ENCODE results near the gene SMDT1. TPM values are rescaled to one million over a fixed set of nuclear protein-coding genes. Genes with fewer than 3 reads are reported as not detected.
"Not testable (repeated sequence)": the region's sequence is repeated elsewhere in the genome, so short reads cannot be mapped to it uniquely, and the experiment has no call there.

SMDT1 gene
- total RNA-seq, 1 experiment from 2014 or later, result 31.8 TPM

- not testable (repeated sequence) for H3K9me3 ChIP-seq, H3K4me3 ChIP-seq, H3K36me3 ChIP-seq, H3K27me3 ChIP-seq, DNase-seq
Observed at GRCh38 chr22:42128007-42128406, 48.5 kb downstream of the SMDT1 start.

GRCh38 chr22:42128776-42129694, 49.5 kb downstream of the SMDT1 start:
- H3K9me3 ChIP-seq, H3K36me3 ChIP-seq, DNase-seq, H3K4me3 ChIP-seq, H3K27me3 ChIP-seq: not testable (repeated sequence)

- not testable (repeated sequence) for H3K4me3 ChIP-seq
Observed at GRCh38 chr22:42130182-42130581, 50.7 kb downstream of the SMDT1 start.

GRCh38 chr22:42130639-42131431, 51.3 kb downstream of the SMDT1 start, which contains the start of gene CYP2D6:
Gene CYP2D6 (minus strand): TSS chr22:42130810. CDS start chr22:42130791, 19 bp downstream.
- H3K9me3 ChIP-seq, H3K4me3 ChIP-seq, H3K27me3 ChIP-seq, H3K36me3 ChIP-seq, DNase-seq: not testable (repeated sequence)

More at GRCh38 chr22:42130182-42130581, 50.7 kb downstream of the SMDT1 start:
- not testable (repeated sequence) for DNase-seq, H3K36me3 ChIP-seq, H3K9me3 ChIP-seq, H3K27me3 ChIP-seq

GRCh38 chr22:42131562-42131961, 52.1 kb downstream of the SMDT1 start:
- DNase-seq, result no peak
- Histone ChIP-seq H3K9me3 (peaks cover 5% of the 10 kb centered on the region; the same call in 1 of the 2 replicates), H3K4me3 (no peak overlapping the region), H3K36me3 (no peaks in the 10 kb centered on the region), H3K27me3 (no peaks in the 10 kb centered on the region)

- Histone ChIP-seq H3K27me3 (no peaks in the 10 kb centered on the region), H3K9me3 (peaks cover 5% of the 10 kb centered on the region; the same call in 1 of the 2 replicates), H3K36me3 (no peaks in the 10 kb centered on the region), H3K4me3 (no peak overlapping the region)
- DNase-seq, result no peak
Observed at GRCh38 chr22:42132457-42132856, 53.0 kb downstream of the SMDT1 start.

Other genes starting within 250 kb of the SMDT1 start
- 15.0 and 26.5 TPM in 2 replicates for gene SREBF2, start 246.6 kb upstream of the SMDT1 start, total RNA-seq (2014; rRNA removed; shearing (Covaris generic); ENCODE audit: low replicate concordance)
- not detected in 2 replicates for gene SHISA8, start 164.6 kb upstream of the SMDT1 start, total RNA-seq (2014; rRNA removed; shearing (Covaris generic); ENCODE audit: low replicate concordance)
- gene TNFRSF13C, start 152.9 kb upstream of the SMDT1 start, total RNA-seq (2014; rRNA removed; shearing (Covaris generic); ENCODE audit: low replicate concordance), result not detected in 2 replicates
- gene CENPM, start 132.5 kb upstream of the SMDT1 start, total RNA-seq (2014; rRNA removed; shearing (Covaris generic); ENCODE audit: low replicate concordance), result 23.6 and 60.6 TPM in 2 replicates
- gene SEPTIN3, start 110.3 kb upstream of the SMDT1 start, total RNA-seq (2014; rRNA removed; shearing (Covaris generic); ENCODE audit: low replicate concordance), result 0.43 and 3.5 TPM in 2 replicates
- gene WBP2NL, start 80.9 kb upstream of the SMDT1 start, total RNA-seq (2014; rRNA removed; shearing (Covaris generic); ENCODE audit: low replicate concordance), result 20.9 TPM in 1 of 2 replicates, not detected in the other
- gene NAGA, start 8.9 kb upstream of the SMDT1 start, total RNA-seq (2014; rRNA removed; shearing (Covaris generic); ENCODE audit: low replicate concordance), result 16.9 and 25.2 TPM in 2 replicates
- 0.16 TPM in 1 of 2 replicates, not detected in the other for gene PHETA2, start 5.5 kb upstream of the SMDT1 start, total RNA-seq (2014; rRNA removed; shearing (Covaris generic); ENCODE audit: low replicate concordance)
- 62.0 and 91.3 TPM in 2 replicates for gene NDUFA6, start 11.1 kb downstream of the SMDT1 start, total RNA-seq (2014; rRNA removed; shearing (Covaris generic); ENCODE audit: low replicate concordance)
- gene CYP2D6, start 51.1 kb downstream of the SMDT1 start, total RNA-seq (2014; rRNA removed; shearing (Covaris generic); ENCODE audit: low replicate concordance), result 0.91 and 2.7 TPM in 2 replicates
- gene TCF20, start 191.0 kb downstream of the SMDT1 start, total RNA-seq (2014; rRNA removed; shearing (Covaris generic); ENCODE audit: low replicate concordance), result 9.6 and 13.0 TPM in 2 replicates

Measured in MG63 (cell line).